Uterus (tissue), 4 donors: ENCODE results near the gene ERCC6L2. TPM values are rescaled to one million over a fixed set of nuclear protein-coding genes. Genes with fewer than 3 reads are reported as not detected.

ENCODE experiments used
- DNase-seq, 2 donors: peaks; one replicate each; pipeline ENCODE4 v3.0.0-alpha.2; 2019 to 2020
- H3K27ac ChIP-seq, 2 donors: fragments of 200-600 bp; sonication (generic); 1 replicate in 1 of 2; 2 replicates in 1 of 2; pipeline ENCODE4 v1.5.1; 2016 to 2018
- H3K27me3 ChIP-seq, 2 donors: fragments of 200-600 bp; sonication (generic); one replicate each; pipeline ENCODE4 v1.5.1; 2018 to 2019; ENCODE audit warnings: control low read depth in 1 of 2
- H3K36me3 ChIP-seq, 2 donors: fragments of 200-600 bp; sonication (generic); one replicate each; pipeline ENCODE4 v1.5.1; 2019; ENCODE audit warnings: control low read depth in 1 of 2
- H3K4me1 ChIP-seq, 2 donors: fragments of 200-600 bp; sonication (generic); one replicate each; pipeline ENCODE4 v1.5.1; 2018 to 2019; ENCODE audit warnings: control low read depth in 1 of 2
- H3K4me3 ChIP-seq, 2 donors: fragments of 200-600 bp; sonication (generic); 1 replicate in 1 of 2; 2 replicates in 1 of 2; pipeline ENCODE4 v1.5.1; 2018 to 2019; ENCODE audit warnings: mild to moderate bottlenecking in 1 of 2
- H3K9me3 ChIP-seq, 2 donors: fragments of 200-600 bp; sonication (generic); one replicate each; pipeline ENCODE4 v1.5.1; 2019; ENCODE audit warnings: control low read depth in 1 of 2
- POLR2A ChIP-seq, 2 donors: fragments of 450-650 bp; IDR thresholded peaks; one replicate each; pipeline ENCODE4 v1.6.1; 2016; ENCODE audit warnings: antibody characterized with exemption in 2 of 2, mild to moderate bottlenecking in 1 of 2, moderate library complexity in 1 of 2
- intact Hi-C: fragments of 100-400 bp; cut with DNase I; formaldehyde crosslinking; loops from one replicate; pipeline ENCODE4 v1.15.1; 2023; ENCODE audit warnings: low total_unique reads
- total RNA-seq, 4 donors: library from RNA; depleted of rRNA in 3 of 4; stranded (reverse); fragments of >200 nt in 3 of 4; gene quantifications; one replicate each; pipeline versions ENCODE4 v1.1.0 to v1.2.4, GENCODE V29; 2014 to 2023
- TF ChIP-seq, protein P1 (sequence below), 4 experiments: fragments of 200-600 bp in 2 of 4; fragments of 450-650 bp in 2 of 4; sonication (generic) in 2 of 4; IDR thresholded peaks; one replicate each; pipeline ENCODE4 v1.5.1; 2016 to 2019; ENCODE audit warnings: antibody characterized with exemption in 4 of 4, mild to moderate bottlenecking in 2 of 4, moderate library complexity in 1 of 4
- donor health status: DM: yes; HTN: yes; CAD: no.

Gene ERCC6L2
- total RNA-seq, 4 donors from 2014 or later = 28.8 to 176 (median 60.4) TPM

- Histone ChIP-seq H3K36me3 (no peaks in the 10 kb centered on the region), H3K4me1 (no peaks in the 10 kb centered on the region), H3K27ac (no peak overlapping the region), H3K9me3 (no peaks in the 10 kb centered on the region), H3K4me3 (no peak overlapping the region), H3K27me3 (no peaks in the 10 kb centered on the region)
- TF ChIP-seq POLR2A (IDR thresholded peaks at IDR 0.05) = no peak
- TF ChIP-seq, protein P1, sequence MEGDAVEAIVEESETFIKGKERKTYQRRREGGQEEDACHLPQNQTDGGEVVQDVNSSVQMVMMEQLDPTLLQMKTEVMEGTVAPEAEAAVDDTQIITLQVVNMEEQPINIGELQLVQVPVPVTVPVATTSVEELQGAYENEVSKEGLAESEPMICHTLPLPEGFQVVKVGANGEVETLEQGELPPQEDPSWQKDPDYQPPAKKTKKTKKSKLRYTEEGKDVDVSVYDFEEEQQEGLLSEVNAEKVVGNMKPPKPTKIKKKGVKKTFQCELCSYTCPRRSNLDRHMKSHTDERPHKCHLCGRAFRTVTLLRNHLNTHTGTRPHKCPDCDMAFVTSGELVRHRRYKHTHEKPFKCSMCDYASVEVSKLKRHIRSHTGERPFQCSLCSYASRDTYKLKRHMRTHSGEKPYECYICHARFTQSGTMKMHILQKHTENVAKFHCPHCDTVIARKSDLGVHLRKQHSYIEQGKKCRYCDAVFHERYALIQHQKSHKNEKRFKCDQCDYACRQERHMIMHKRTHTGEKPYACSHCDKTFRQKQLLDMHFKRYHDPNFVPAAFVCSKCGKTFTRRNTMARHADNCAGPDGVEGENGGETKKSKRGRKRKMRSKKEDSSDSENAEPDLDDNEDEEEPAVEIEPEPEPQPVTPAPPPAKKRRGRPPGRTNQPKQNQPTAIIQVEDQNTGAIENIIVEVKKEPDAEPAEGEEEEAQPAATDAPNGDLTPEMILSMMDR (IDR thresholded peaks at IDR 0.05) = no peak
- intact Hi-C loops = no loop called here
- no peak for DNase-seq
Measured at GRCh38 chr9:96006296-96006879, 130.9 kb downstream of the ERCC6L2 start.

DNA sequence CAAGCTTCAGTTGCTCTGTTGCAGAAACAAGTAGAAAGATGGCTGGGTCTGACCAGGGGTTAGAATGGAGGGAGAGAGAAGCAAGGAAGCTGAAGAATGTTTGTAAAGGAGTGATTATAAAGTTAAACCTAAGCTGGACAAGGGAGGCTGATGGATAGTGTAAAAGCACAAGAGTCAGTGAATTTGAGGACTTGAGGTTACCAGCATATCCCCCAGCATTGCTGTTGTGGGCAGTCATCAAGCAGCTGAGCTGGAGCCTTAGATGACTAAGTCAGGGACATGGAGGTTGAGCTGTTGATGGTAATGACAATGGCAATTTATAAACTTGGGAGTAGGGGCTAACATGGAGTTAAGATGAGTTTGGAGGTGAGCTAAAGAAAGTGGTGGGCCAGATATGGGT is 131.5 kb downstream of the ERCC6L2 start:
- Histone ChIP-seq H3K27me3 (no peaks in the 10 kb centered on the region), H3K4me1 (no peaks in the 10 kb centered on the region), H3K9me3 (no peaks in the 10 kb centered on the region), H3K36me3 (peaks cover 0 to 3% of the 10 kb centered on the region in 2 donors), H3K27ac (no peak overlapping the region), H3K4me3 (no peak overlapping the region)
- DNase-seq = no peak
- TF ChIP-seq, protein P1 (IDR thresholded peaks at IDR 0.05) = no peak
- TF ChIP-seq POLR2A (IDR thresholded peaks at IDR 0.05) = no peak
- intact Hi-C loops = no loop called here

DNA sequence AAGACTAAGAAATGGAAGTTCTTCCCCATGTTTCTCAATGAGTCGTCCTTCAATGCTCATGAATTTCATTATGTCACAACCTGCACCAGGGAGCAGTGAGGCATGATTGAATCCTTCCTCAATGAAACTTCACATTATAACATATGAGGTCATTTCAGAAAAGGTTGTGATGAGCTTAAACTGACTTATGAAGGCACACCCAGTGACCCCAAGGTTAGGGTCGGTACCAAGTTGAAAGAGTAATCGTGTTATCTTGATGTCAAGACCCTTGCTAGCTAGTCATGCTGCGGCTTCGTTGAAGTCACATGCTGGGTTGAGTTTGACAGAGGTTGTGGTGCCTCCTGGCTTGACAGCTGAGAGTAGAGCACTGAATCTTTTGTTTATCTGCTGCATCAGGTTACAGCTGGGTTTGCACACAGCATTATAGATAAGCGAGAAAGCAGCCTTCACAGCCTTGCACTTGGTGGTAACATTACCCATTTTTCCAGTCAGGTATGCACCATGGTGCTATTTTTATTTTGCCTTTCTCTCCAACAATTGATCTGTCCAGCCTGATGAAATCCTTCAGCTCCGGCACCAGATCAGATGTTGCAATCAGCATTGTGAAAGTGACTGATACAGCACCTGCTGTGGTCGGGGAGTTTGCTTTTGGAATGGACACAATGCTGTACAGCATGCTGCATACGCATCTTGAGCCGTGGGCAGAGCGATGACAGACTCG is 133.2 kb downstream of the ERCC6L2 start:
- peaks cover 0 to 3% of the 10 kb centered on the region in 2 donors for H3K36me3 ChIP-seq

GRCh38 chr9:96009223-96009602 is 133.7 kb downstream of the ERCC6L2 start:
- TF ChIP-seq, protein P1 (IDR thresholded peaks at IDR 0.05) = no peak
- no peak for TF ChIP-seq POLR2A (IDR thresholded peaks at IDR 0.05)

More for the DNA sequence above, 133.2 kb downstream of the ERCC6L2 start:
- H3K4me3 ChIP-seq = no peak overlapping the region
- DNase-seq = no peak
- TF ChIP-seq, protein P1 (IDR thresholded peaks at IDR 0.05) = no peak
- TF ChIP-seq POLR2A (IDR thresholded peaks at IDR 0.05) = no peak
- H3K27ac ChIP-seq = no peak overlapping the region
- H3K4me1 ChIP-seq = no peaks in the 10 kb centered on the region
- intact Hi-C loops = no loop called here
- no peaks in the 10 kb centered on the region for H3K27me3 ChIP-seq
- no peaks in the 10 kb centered on the region for H3K9me3 ChIP-seq

GRCh38 chr9:96009690-96010472 is 134.4 kb downstream of the ERCC6L2 start:
- H3K36me3 ChIP-seq = peaks cover 0 to 3% of the 10 kb centered on the region in 2 donors
- H3K27me3 ChIP-seq = no peaks in the 10 kb centered on the region
- H3K9me3 ChIP-seq = no peaks in the 10 kb centered on the region
- TF ChIP-seq, protein P1 (IDR thresholded peaks at IDR 0.05) = no peak
- no peak for TF ChIP-seq POLR2A (IDR thresholded peaks at IDR 0.05)
- no peaks in the 10 kb centered on the region for H3K4me1 ChIP-seq
- no peak overlapping the region for H3K4me3 ChIP-seq
- no peak overlapping the region for H3K27ac ChIP-seq
- DNase-seq = no peak
- intact Hi-C loops = no loop called here

More at GRCh38 chr9:96009223-96009602, 133.7 kb downstream of the ERCC6L2 start:
- Histone ChIP-seq H3K27ac (no peak overlapping the region), H3K9me3 (no peaks in the 10 kb centered on the region), H3K4me1 (no peaks in the 10 kb centered on the region), H3K27me3 (no peaks in the 10 kb centered on the region), H3K36me3 (peaks cover 0 to 3% of the 10 kb centered on the region in 2 donors), H3K4me3 (no peak overlapping the region)
- no peak for DNase-seq
- intact Hi-C loops = no loop called here
